ENCODE measurements around the gene GPR142.

The GPR142 gene

DNA sequence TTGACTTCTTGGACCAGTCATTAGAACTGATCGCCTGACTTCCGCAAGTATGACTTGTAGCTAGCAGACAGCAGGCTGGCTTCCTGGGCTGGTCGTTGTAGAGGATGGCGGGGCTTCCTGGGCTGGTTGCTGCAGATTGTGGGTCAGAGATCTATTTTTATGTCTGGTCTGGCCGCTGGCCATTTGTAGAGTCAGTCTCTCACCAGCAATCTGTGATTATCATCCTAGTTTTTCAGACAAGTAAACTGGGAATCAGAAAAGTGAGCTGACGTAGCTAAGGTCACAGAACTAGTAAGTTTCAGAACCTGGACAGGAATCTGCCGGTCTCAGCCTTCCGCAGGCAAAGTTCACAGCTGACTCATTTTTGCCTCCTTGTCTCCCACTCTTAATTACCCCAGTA lies 19.1 kb downstream of the GPR142 start:
- TF ChIP-seq CTCF (IDR thresholded peaks at IDR 0.05), result no peak
- no peaks in the 10 kb centered on the region for H3K9me3 ChIP-seq
- H3K4me3 ChIP-seq (ENCODE audit: low read depth in 1 of 2, low read length in 1 of 2), result no peak overlapping the region

GRCh38 chr17:74387365-74388218 lies 20.3 kb downstream of the GPR142 start:
- Histone ChIP-seq H3K27me3 (peaks cover 10% of the 10 kb centered on the region), H3K9me3 (no peaks in the 10 kb centered on the region)

More for the DNA sequence above, 19.1 kb downstream of the GPR142 start:
- no peaks in the 10 kb centered on the region for H3K36me3 ChIP-seq
- peaks cover 10% of the 10 kb centered on the region for H3K27me3 ChIP-seq
- no peak overlapping the region for H3K27ac ChIP-seq
- H3K4me1 ChIP-seq (ENCODE audit: control insufficient read depth in 1 of 2, insufficient read depth in 1 of 2, low read depth in 1 of 2, low read length in 1 of 2), result peaks cover 10 to 13% of the 10 kb centered on the region in 2 experiments

DNA sequence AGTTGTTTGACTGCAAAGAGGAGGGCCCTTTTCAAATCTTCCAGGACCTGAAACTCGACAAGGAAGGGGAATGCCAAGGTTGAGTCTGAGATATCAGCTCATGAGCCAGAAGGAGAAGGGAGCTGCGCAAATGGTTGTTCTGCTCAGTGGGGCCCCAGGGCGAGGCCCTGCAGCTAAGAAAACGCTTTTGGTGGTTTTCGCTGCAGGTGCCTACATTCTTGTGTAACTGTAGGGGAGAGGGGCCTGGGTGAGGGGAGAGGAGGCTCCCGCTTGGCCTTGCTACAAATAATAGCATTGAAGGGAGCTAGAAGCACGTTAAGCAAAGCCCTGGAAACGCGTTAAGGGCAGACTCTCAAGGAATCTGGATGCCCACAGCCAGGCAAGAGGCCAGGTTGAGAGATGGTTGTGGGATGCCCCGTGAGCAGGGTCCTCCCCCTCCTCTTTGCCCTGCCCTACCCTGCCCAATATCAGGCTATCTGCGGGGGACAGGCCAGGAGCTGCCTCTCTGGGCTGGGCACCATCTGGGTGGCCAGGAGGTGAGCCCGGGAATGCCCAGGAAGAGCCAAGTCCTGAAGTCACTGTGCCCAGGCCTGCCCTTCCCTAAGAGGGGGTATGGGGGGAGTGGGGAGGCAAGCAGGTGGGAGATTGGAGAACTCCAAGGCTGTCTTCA lies 21.9 kb downstream of the GPR142 start:
- TF ChIP-seq CTCF (IDR thresholded peaks at IDR 0.05), result no peak
- Histone ChIP-seq H3K36me3 (no peaks in the 10 kb centered on the region), H3K4me1 (ENCODE audit: control insufficient read depth in 1 of 2, insufficient read depth in 1 of 2, low read depth in 1 of 2, low read length in 1 of 2) (peaks cover 22 to 23% of the 10 kb centered on the region in 2 experiments), H3K27ac (no peak overlapping the region), H3K27me3 (peaks cover 10% of the 10 kb centered on the region), H3K4me3 (ENCODE audit: low read depth in 1 of 2, low read length in 1 of 2) (no peak overlapping the region), H3K9me3 (no peaks in the 10 kb centered on the region)

More at GRCh38 chr17:74387365-74388218, 20.3 kb downstream of the GPR142 start:
- TF ChIP-seq CTCF (IDR thresholded peaks at IDR 0.05), result no peak
- Histone ChIP-seq H3K36me3 (no peaks in the 10 kb centered on the region), H3K4me1 (ENCODE audit: control insufficient read depth in 1 of 2, insufficient read depth in 1 of 2, low read depth in 1 of 2, low read length in 1 of 2) (peaks cover 22% of the 10 kb centered on the region in 2 experiments), H3K4me3 (ENCODE audit: low read depth in 1 of 2, low read length in 1 of 2) (no peak overlapping the region), H3K27ac (no peak overlapping the region)

DNA sequence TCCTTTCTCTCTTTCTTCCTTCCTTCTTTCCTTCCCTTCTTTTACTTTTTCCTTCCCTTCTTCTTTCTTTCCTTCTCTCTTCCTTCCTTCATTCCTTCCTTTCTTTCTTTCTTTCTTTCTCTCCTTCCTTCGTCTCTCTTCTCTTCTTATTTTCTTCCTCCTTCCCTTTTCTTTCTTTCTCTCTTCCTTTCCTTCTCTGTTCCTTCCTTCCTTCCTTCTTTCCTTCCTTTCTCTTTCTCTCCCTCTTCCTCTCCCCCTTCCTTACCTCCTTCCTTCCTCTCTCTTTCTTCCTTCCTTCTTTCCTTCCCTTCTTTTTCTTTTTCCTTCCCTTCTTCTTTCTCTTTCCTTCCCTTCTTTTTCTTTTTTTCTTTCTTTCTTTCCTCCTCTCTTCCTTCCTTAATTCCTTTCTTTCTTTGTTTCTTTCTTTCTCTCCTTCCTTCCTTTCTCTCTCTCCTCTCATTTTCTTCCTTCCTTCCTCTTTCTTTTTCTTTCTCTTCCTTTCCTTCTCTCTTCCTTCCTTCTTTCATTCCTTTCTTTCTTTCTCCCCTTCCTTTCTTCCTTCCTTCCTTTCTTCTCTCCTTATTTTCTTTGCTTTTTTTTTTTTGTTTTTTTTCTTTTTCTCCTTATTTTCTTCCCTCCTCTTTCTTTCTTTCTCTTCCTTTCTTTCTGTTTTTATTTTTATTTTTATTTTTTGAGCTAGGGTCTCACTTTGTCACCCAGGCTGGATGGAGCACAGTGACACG lies 22.8 kb downstream of the GPR142 start:
- no peak overlapping the region for H3K27ac ChIP-seq
- peaks cover 22 to 23% of the 10 kb centered on the region in 2 experiments for H3K4me1 ChIP-seq (ENCODE audit: control insufficient read depth in 1 of 2, insufficient read depth in 1 of 2, low read depth in 1 of 2, low read length in 1 of 2)
- peaks cover 10% of the 10 kb centered on the region for H3K27me3 ChIP-seq
- H3K9me3 ChIP-seq, result no peaks in the 10 kb centered on the region
- H3K4me3 ChIP-seq (ENCODE audit: low read depth in 1 of 2, low read length in 1 of 2), result no peak overlapping the region
- no peaks in the 10 kb centered on the region for H3K36me3 ChIP-seq
- no peak for TF ChIP-seq CTCF (IDR thresholded peaks at IDR 0.05)
